H1 (cell line): ENCODE results near the gene AIM2. TPM values are rescaled to one million over a fixed set of nuclear protein-coding genes. Genes with fewer than 3 reads are reported as not detected.

ENCODE experiments used
- CTCF ChIA-PET: fragments of 300-600 bp; sonication (Branson Sonifier 250); formaldehyde crosslinking; loops from one replicate; lab custom pipeline; 2021; ENCODE audit not compliant: partially characterized antibody; lab: Charles Lee
- POLR2A ChIA-PET: fragments of 300-600 bp; sonication (Branson Sonifier 250); formaldehyde crosslinking; loops from one replicate; lab custom pipeline; 2021; ENCODE audit warnings: inconsistent platforms; ENCODE audit not compliant: partially characterized antibody; lab: Charles Lee
- DNase-seq, 2 experiments: peaks; one replicate each; pipeline versions ENCODE4 v3.0.0 to v3.0.0-alpha.2; 2010 to 2022; ENCODE audit warnings: low spot score in 2 of 2, low read depth in 1 of 2, mixed read lengths in 1 of 2
- FAIRE-seq: peaks from 2 replicates; lab custom pipeline; 2011; peaks lifted over from hg19 to GRCh38; lab: Jason Lieb, UNC
- H2AFZ ChIP-seq: 2 replicates; pipeline ENCODE4 v1.8.1; 2012; ENCODE audit warnings: low read length, inconsistent platforms
- H2AK5ac ChIP-seq: 2 replicates; pipeline ENCODE4 v1.6.1; 2013; ENCODE audit warnings: low read depth, low read length
- H2BK120ac ChIP-seq: replicated peaks from 2 replicates; pipeline ENCODE3; 2013; ENCODE audit warnings: low read depth, low read length, inconsistent platforms
- H2BK12ac ChIP-seq: 2 replicates; pipeline ENCODE4 v1.6.1; 2013; ENCODE audit warnings: low read depth, low read length
- H2BK15ac ChIP-seq: 2 replicates; pipeline ENCODE4 v1.6.1; 2013; ENCODE audit warnings: low read length
- H2BK20ac ChIP-seq: 2 replicates; pipeline ENCODE4 v1.6.1; 2013; ENCODE audit warnings: low read length
- H2BK5ac ChIP-seq: 2 replicates; pipeline ENCODE4 v1.6.1; 2013; ENCODE audit warnings: low read depth, low read length
- H3K14ac ChIP-seq: 2 replicates; pipeline ENCODE4 v1.6.1; 2013; ENCODE audit warnings: inconsistent platforms; ENCODE audit not compliant: insufficient read length
- H3K18ac ChIP-seq: 2 replicates; pipeline ENCODE4 v1.6.1; 2013; ENCODE audit warnings: low read length; ENCODE audit errors: extremely low read depth
- H3K23ac ChIP-seq: 2 replicates; pipeline ENCODE4 v1.6.1; 2013; ENCODE audit warnings: inconsistent platforms; ENCODE audit not compliant: insufficient read length
- H3K23me2 ChIP-seq: 2 replicates; pipeline ENCODE4 v1.6.1; 2013; ENCODE audit warnings: low read depth, low read length
- H3K27ac ChIP-seq: 2 replicates; pipeline ENCODE4 v1.6.1; 2011; ENCODE audit warnings: low read depth, low read length, inconsistent platforms
- H3K27me3 ChIP-seq, 4 experiments: replicated peaks in 1 of 4; 1 replicate in 1 of 4; 2 replicates in 3 of 4; pipeline versions ENCODE4 v1.6.1 to v1.8.1; 2011 to 2013; ENCODE audit warnings: low read length in 3 of 4, mild to moderate bottlenecking in 3 of 4, inconsistent platforms in 2 of 4, mixed read lengths in 2 of 4, moderate library complexity in 1 of 4; ENCODE audit not compliant: control insufficient read depth in 3 of 4, insufficient read depth in 3 of 4; ENCODE audit errors: extremely low read depth in 1 of 4
- H3K36me3 ChIP-seq, 4 experiments: 2 replicates each; pipeline versions ENCODE4 v1.6.1 to v1.8.1; 2011 to 2013; ENCODE audit warnings: mild to moderate bottlenecking in 4 of 4, low read length in 3 of 4, moderate library complexity in 2 of 4, control low read depth in 1 of 4, inconsistent platforms in 1 of 4; ENCODE audit not compliant: insufficient read depth in 4 of 4, control insufficient read depth in 2 of 4
- H3K4ac ChIP-seq: replicated peaks from 2 replicates; pipeline ENCODE3; 2013; ENCODE audit warnings: low read length, low read depth, mixed read lengths, inconsistent platforms; ENCODE audit not compliant: insufficient read length
- H3K4me1 ChIP-seq, 4 experiments: replicated peaks in 1 of 4; 1 replicate in 1 of 4; 2 replicates in 3 of 4; pipeline versions ENCODE4 v1.6.1 to v1.8.1; 2011 to 2013; ENCODE audit warnings: low read length in 3 of 4, inconsistent platforms in 2 of 4, mixed read lengths in 1 of 4; ENCODE audit not compliant: insufficient read depth in 4 of 4, control insufficient read depth in 3 of 4
- H3K4me2 ChIP-seq, 2 experiments: 2 replicates each; pipeline versions ENCODE4 v1.6.1 to v1.8.1; 2011 to 2013; ENCODE audit warnings: low read depth in 2 of 2, low read length in 2 of 2, control low read depth in 1 of 2, inconsistent platforms in 1 of 2, mild to moderate bottlenecking in 1 of 2; ENCODE audit not compliant: insufficient read depth in 1 of 2
- H3K4me3 ChIP-seq, 4 experiments: fragments of 200-600, 300-600 bp in 1 of 4; sonication (generic), shearing (Covaris generic), sonication (Bioruptor Twin) in 1 of 4; 2 replicates each; pipeline versions ENCODE4 v1.5.1 to v1.8.1; 2011 to 2016; ENCODE audit warnings: low read length in 4 of 4, low read depth in 3 of 4, control low read depth in 2 of 4, inconsistent platforms in 2 of 4, mild to moderate bottlenecking in 2 of 4, mixed read lengths in 1 of 4, moderate library complexity in 1 of 4; ENCODE audit not compliant: insufficient read depth in 2 of 4; ENCODE audit errors: extremely low read depth in 1 of 4
- H3K56ac ChIP-seq: replicated peaks from 2 replicates; pipeline ENCODE3; 2013; ENCODE audit warnings: low read depth, mild to moderate bottlenecking, mixed read lengths, low read length, inconsistent platforms; ENCODE audit not compliant: insufficient read length
- H3K79me1 ChIP-seq: 2 replicates; pipeline ENCODE4 v1.6.1; 2013; ENCODE audit warnings: low read depth, low read length, control low read depth
- H3K79me2 ChIP-seq, 2 experiments: 2 replicates each; pipeline versions ENCODE4 v1.6.1 to v1.8.1; 2012 to 2013; ENCODE audit warnings: low read length in 2 of 2, mild to moderate bottlenecking in 2 of 2, inconsistent platforms in 1 of 2; ENCODE audit not compliant: insufficient read depth in 2 of 2, control insufficient read depth in 1 of 2
- H3K9ac ChIP-seq, 4 experiments: replicated peaks in 1 of 4; 1 replicate in 1 of 4; 2 replicates in 3 of 4; pipeline versions ENCODE4 v1.6.1 to v1.8.1; 2011 to 2013; ENCODE audit warnings: low read depth in 3 of 4, low read length in 3 of 4, control low read depth in 2 of 4, mild to moderate bottlenecking in 2 of 4, moderate library complexity in 2 of 4, inconsistent platforms in 1 of 4; ENCODE audit errors: extremely low read depth in 1 of 4
- H3K9me3 ChIP-seq, 2 experiments: 2 replicates each; pipeline versions ENCODE4 v1.6.1 to v1.8.1; 2012 to 2013; ENCODE audit warnings: mild to moderate bottlenecking in 2 of 2, moderate library complexity in 2 of 2, control low read depth in 1 of 2, inconsistent platforms in 1 of 2, low read depth in 1 of 2, low read length in 1 of 2, mixed read lengths in 1 of 2; ENCODE audit not compliant: insufficient read depth in 2 of 2
- H4K20me1 ChIP-seq, 2 experiments: replicated peaks in 1 of 2; 2 replicates each; pipeline versions ENCODE3 to v1.8.1; 2011 to 2013; ENCODE audit warnings: inconsistent platforms in 2 of 2, low read length in 2 of 2, mild to moderate bottlenecking in 1 of 2; ENCODE audit not compliant: insufficient read depth in 2 of 2, control insufficient read depth in 1 of 2
- H4K5ac ChIP-seq: 2 replicates; pipeline ENCODE4 v1.6.1; 2013; ENCODE audit warnings: low read length, low read depth, mixed read lengths, inconsistent platforms; ENCODE audit not compliant: insufficient read length
- H4K8ac ChIP-seq: 2 replicates; pipeline ENCODE4 v1.8.0; 2013; ENCODE audit warnings: mild to moderate bottlenecking, moderate library complexity, low read length, inconsistent platforms; ENCODE audit not compliant: insufficient read depth; ENCODE audit errors: extremely low read depth
- H4K91ac ChIP-seq: replicated peaks from 2 replicates; pipeline ENCODE3; 2013; ENCODE audit warnings: low read length, mixed read lengths, inconsistent platforms; ENCODE audit not compliant: insufficient read length
- ASH2L ChIP-seq: fragments of 200-600, 300-600 bp; sonication (generic); IDR thresholded peaks from one replicate; pipeline ENCODE4 v1.7.1; 2017; ENCODE audit warnings: low read length
- BCL11A ChIP-seq, 2 experiments: IDR thresholded peaks; one replicate each; pipeline ENCODE4 v1.6.1; 2011; ENCODE audit warnings: low read depth in 2 of 2, low read length in 2 of 2, mild to moderate bottlenecking in 2 of 2
- CHD2 ChIP-seq: IDR thresholded peaks from 2 replicates; pipeline ENCODE4 v1.6.1; 2012; ENCODE audit warnings: low read length, improper control_type of control experiment
- EZH2 ChIP-seq: fragments of 200-600 bp; sonication (generic); IDR thresholded peaks from 2 replicates; pipeline ENCODE4 v1.7.1; 2012; ENCODE audit warnings: low read depth, mild to moderate bottlenecking, moderate library complexity, low read length, inconsistent platforms; ENCODE audit not compliant: severe bottlenecking
- HDAC6 ChIP-seq: IDR thresholded peaks from one replicate; pipeline ENCODE4 v1.7.1; 2012; ENCODE audit warnings: low read depth, mild to moderate bottlenecking, inconsistent platforms, low read length, moderate library complexity
- MAFK ChIP-seq: IDR thresholded peaks from 2 replicates; pipeline ENCODE4 v1.6.1; 2012; ENCODE audit warnings: low read depth, mild to moderate bottlenecking, improper control_type of control experiment, low read length
- POLR2AphosphoS5 ChIP-seq: IDR thresholded peaks from 2 replicates; pipeline ENCODE4 v1.6.1; 2011; ENCODE audit warnings: low read depth, low read length
- RNF2 ChIP-seq: fragments of 200-900, 300-1000 bp; sonication (generic); IDR thresholded peaks from 2 replicates; pipeline ENCODE4 v1.7.1; 2016; ENCODE audit warnings: borderline replicate concordance, low read depth, mild to moderate bottlenecking, antibody characterized with exemption, low read length; ENCODE audit not compliant: poor library complexity, severe bottlenecking; ENCODE audit errors: missing control alignments
- SIN3A ChIP-seq, 2 experiments: IDR thresholded peaks in 1 of 2; conservative IDR thresholded peaks in 1 of 2; 2 replicates each; pipeline ENCODE4 v1.6.1; 2011 to 2012; ENCODE audit warnings: low read length in 2 of 2, improper control_type of control experiment in 1 of 2, low read depth in 1 of 2, mild to moderate bottlenecking in 1 of 2
- SIRT6 ChIP-seq: IDR thresholded peaks from one replicate; pipeline ENCODE4 v1.7.1; 2012; ENCODE audit warnings: low read length, inconsistent platforms
- TAF7 ChIP-seq: optimal IDR thresholded peaks from 2 replicates; pipeline ENCODE3; 2011; ENCODE audit warnings: low read depth, mild to moderate bottlenecking, inconsistent platforms, low read length, moderate library complexity, borderline replicate concordance
- TBP ChIP-seq: IDR thresholded peaks from 2 replicates; pipeline ENCODE4 v1.6.1; 2011; ENCODE audit warnings: low read depth, low read length, improper control_type of control experiment
- TCF12 ChIP-seq: IDR thresholded peaks from 2 replicates; pipeline ENCODE4 v1.6.1; 2011; ENCODE audit warnings: low read depth, mild to moderate bottlenecking, low read length
- WGBS, 2 experiments: shearing (Covaris generic) in 1 of 2; methylation state at CpG; one replicate each; pipeline versions ENCODE4 v1.1.6 to v1.1.7; 2013 to 2015; ENCODE audit warnings: low lambda C conversion rate in 2 of 2, mixed read lengths in 2 of 2, inconsistent platforms in 1 of 2, low coverage in 1 of 2, missing lambda C conversion rate in 1 of 2; ENCODE audit not compliant: insufficient replicate concordance in 2 of 2, insufficient coverage in 1 of 2, insufficient read length in 1 of 2; ENCODE audit errors: extremely low coverage in 1 of 2, missing lambda C conversion rate in 1 of 2; 5-methylcytosine and 5-hydroxymethylcytosine counted together
- polyA plus RNA-seq, 7 experiments: library from polyadenylated mRNA; depleted of rRNA in 3 of 7; stranded (reverse) in 5 of 7; unstranded in 2 of 7; fragments of >200 nt in 5 of 7; fragments of 200-250 nt in 2 of 7; gene quantifications; 1 replicate in 5 of 7; 2 replicates in 1 of 7; 4 replicates in 1 of 7; pipeline versions ENCODE4 v1.2.1 to v1.2.3, GENCODE V29; 2011 to 2013; ENCODE audit warnings: missing spikeins in 2 of 7, mixed read lengths in 2 of 7
- total RNA-seq: library from RNA; stranded (reverse); fragmentation: NEBNext Ultra II Directional; extraction: Animal tissue kit (Norgen Biotek cat#: 25700); gene quantifications from 2 replicates; pipeline ENCODE4 v1.2.1, GENCODE V29; 2021
- TF ChIP-seq, protein P1 (sequence below): IDR thresholded peaks from 2 replicates; pipeline ENCODE4 v1.6.1; 2011; ENCODE audit warnings: low read depth, mild to moderate bottlenecking, low read length; ENCODE audit not compliant: insufficient read depth

AIM2 gene
- total and polyA plus RNA-seq, 2 of the 8 experiments (the other 6 are each of a cell fraction or from before 2014, with no cell fraction given): 0.21 to 2.1 TPM

DNA sequence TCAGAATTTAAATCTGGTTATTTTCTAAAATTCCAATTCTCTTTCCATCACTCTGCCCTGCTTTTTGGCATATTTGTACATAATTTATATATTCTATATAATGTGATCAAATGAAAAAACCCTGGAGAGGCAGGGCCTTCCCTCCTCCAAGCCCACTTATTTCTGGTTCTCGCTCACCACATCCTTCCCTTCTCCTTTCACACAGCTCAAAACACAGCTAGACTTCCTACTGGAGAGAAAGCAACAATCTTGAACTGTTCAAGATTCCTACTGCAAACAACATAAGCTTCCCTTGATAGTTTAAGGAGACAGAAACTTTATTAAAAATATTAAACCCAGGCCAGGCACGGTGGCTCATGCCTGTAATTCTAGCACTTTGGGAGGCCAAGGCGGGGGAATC is 7.6 kb upstream of the AIM2 start:
- Histone ChIP-seq H3K4ac (no peak overlapping the region), H4K8ac (no peak overlapping the region), H3K23ac (no peak overlapping the region), H2AK5ac (no peak overlapping the region), H2BK20ac (no peak overlapping the region), H4K5ac (no peak overlapping the region), H3K56ac (no peak overlapping the region), H3K36me3 (no peaks in the 10 kb centered on the region), H3K18ac (no peak overlapping the region), H3K4me2 (no peak overlapping the region), H4K20me1 (no peaks in the 10 kb centered on the region), H4K91ac (no peak overlapping the region), H3K79me1 (no peaks in the 10 kb centered on the region), H3K79me2 (no peaks in the 10 kb centered on the region), H3K9me3 (no peaks in the 10 kb centered on the region), H2BK15ac (no peak overlapping the region), H3K14ac (no peak overlapping the region), H3K27ac (no peak overlapping the region), H3K27me3 (no peaks in the 10 kb centered on the region), H3K4me3 (no peak overlapping the region), H3K9ac (no peak overlapping the region), H2BK12ac (no peak overlapping the region), H2AFZ (no peak overlapping the region), H3K23me2 (no peaks in the 10 kb centered on the region; the same call in 1 of the 2 replicates), H2BK120ac (no peak overlapping the region), H3K4me1 (no peaks in the 10 kb centered on the region), H2BK5ac (no peak overlapping the region)
- POLR2A ChIA-PET: no interaction called here
- CTCF ChIA-PET: interaction anchor here (1.0 to 3.4 kb wide), 3 partner anchors 12 to 129 kb away, joined by 3 to 16 read pairs (median 3); no protein-coding TSS in a partner anchor
- FAIRE-seq (no peak), DNase-seq (no peak)
- TF ChIP-seq SIN3A (conservative IDR thresholded peaks at IDR 0.05 in 1 of 2, IDR thresholded peaks at IDR 0.05 in 1 of 2; ENCODE audit: low read depth in 1 of 2, low read length in 2 of 2) (no peak), BCL11A (IDR thresholded peaks at IDR 0.05; ENCODE audit: low read depth in 2 of 2, low read length in 2 of 2) (no peak), TBP (no peak), CHD2 (no peak), ASH2L (no peak), TAF7 (no peak), RNF2 (no peak), TCF12 (no peak), POLR2AphosphoS5 (no peak), EZH2 (no peak), HDAC6 (no peak), MAFK (no peak), SIRT6 (no peak)
- TF ChIP-seq, protein P1, sequence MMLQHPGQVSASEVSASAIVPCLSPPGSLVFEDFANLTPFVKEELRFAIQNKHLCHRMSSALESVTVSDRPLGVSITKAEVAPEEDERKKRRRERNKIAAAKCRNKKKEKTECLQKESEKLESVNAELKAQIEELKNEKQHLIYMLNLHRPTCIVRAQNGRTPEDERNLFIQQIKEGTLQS: no peak
- 98% methylated on average over 3 of the region's 3 CpGs; no CpG with 5 or more reads in 1 of the 2 experiments for WGBS, 2 experiments
